DND-41 (cell line): ENCODE data around the gene XPNPEP1.
A peak's percentile ranks its signal among the peaks of the same experiment; 100 is the strongest.

Experiments
- ATAC-seq: fragments of 200-7000 bp; cut with Tn5 transposase; 3 replicates; pipeline ENCODE4 v1.9.1; 2021; ENCODE audit warnings: low read depth; ENCODE audit not compliant: insufficient read depth
- DNase-seq: peaks from one replicate; pipeline ENCODE4 v3.0.0-alpha.2; 2020
- H2AFZ ChIP-seq: 2 replicates; pipeline ENCODE4 v1.6.0; 2012; ENCODE audit warnings: low read depth, low read length
- H3K27ac ChIP-seq: 2 replicates; pipeline ENCODE4 v1.5.1; 2012; ENCODE audit warnings: low read length, inconsistent platforms
- H3K27me3 ChIP-seq: fragments of 200-600 bp; sonication (generic); 2 replicates; pipeline ENCODE4 v1.6.0; 2012; ENCODE audit warnings: low read length, mild to moderate bottlenecking, inconsistent platforms; ENCODE audit not compliant: insufficient read depth, poor library complexity
- H3K36me3 ChIP-seq: 2 replicates; pipeline ENCODE4 v1.5.1; 2012; ENCODE audit warnings: low read length, inconsistent platforms; ENCODE audit not compliant: insufficient read depth
- H3K4me1 ChIP-seq: 2 replicates; pipeline ENCODE4 v1.5.1; 2012; ENCODE audit warnings: mild to moderate bottlenecking, low read length; ENCODE audit not compliant: insufficient read depth
- H3K4me2 ChIP-seq: 2 replicates; pipeline ENCODE4 v1.6.0; 2012; ENCODE audit warnings: mild to moderate bottlenecking, moderate library complexity, low read length, inconsistent platforms; ENCODE audit not compliant: insufficient read depth
- H3K4me3 ChIP-seq, 2 experiments: fragments of 200-600 bp in 1 of 2; shearing (Covaris generic) in 1 of 2; 2 replicates each; pipeline ENCODE4 v1.5.1; 2012 to 2016; ENCODE audit warnings: inconsistent platforms in 2 of 2, low read length in 2 of 2, mild to moderate bottlenecking in 2 of 2, low read depth in 1 of 2, moderate library complexity in 1 of 2
- H3K79me2 ChIP-seq: 2 replicates; pipeline ENCODE4 v1.6.0; 2012; ENCODE audit warnings: low read length, inconsistent platforms; ENCODE audit not compliant: insufficient read depth
- H3K9ac ChIP-seq: 2 replicates; pipeline ENCODE4 v1.6.0; 2012; ENCODE audit warnings: low read depth, mild to moderate bottlenecking, inconsistent platforms, low read length, moderate library complexity
- H3K9me3 ChIP-seq: 2 replicates; pipeline ENCODE4 v1.5.1; 2012; ENCODE audit warnings: low read length, moderate library complexity, mild to moderate bottlenecking, inconsistent platforms; ENCODE audit not compliant: insufficient read depth, severe bottlenecking
- H4K20me1 ChIP-seq: 2 replicates; pipeline ENCODE4 v1.6.0; 2012; ENCODE audit warnings: low read length; ENCODE audit not compliant: insufficient read depth
- CTCF ChIP-seq: IDR thresholded peaks from 2 replicates; pipeline ENCODE4 v1.5.1; 2012; ENCODE audit warnings: borderline replicate concordance, low read length, moderate library complexity, mild to moderate bottlenecking; ENCODE audit not compliant: poor library complexity, severe bottlenecking; ENCODE audit errors: extremely low read depth
- EZH2 ChIP-seq: IDR thresholded peaks from 3 replicates; pipeline ENCODE4 v1.6.1; 2012; ENCODE audit warnings: borderline replicate concordance, low read depth, mild to moderate bottlenecking, moderate library complexity, low read length, inconsistent platforms; ENCODE audit not compliant: severe bottlenecking

The XPNPEP1 gene

GRCh38 chr10:109855746-109856145 lies 67.6 kb downstream of the XPNPEP1 start:
- Histone ChIP-seq H3K27me3 (no peaks in the 10 kb centered on the region), H3K27ac (no peak overlapping the region), H3K79me2 (no peaks in the 10 kb centered on the region), H3K9me3 (no peaks in the 10 kb centered on the region), H3K9ac (no peak overlapping the region), H3K4me3 (no peak overlapping the region), H3K4me2 (no peak overlapping the region), H3K36me3 (no peaks in the 10 kb centered on the region), H2AFZ (no peak overlapping the region), H4K20me1 (no peaks in the 10 kb centered on the region), H3K4me1 (peaks cover 2% of the 10 kb centered on the region; the same call in 1 of the 2 replicates)
- ATAC-seq (no peak), DNase-seq (no peak)
- TF ChIP-seq EZH2, result no peak
- TF ChIP-seq CTCF, result no peak

- DNase-seq (no peak), ATAC-seq (no peak)
- no peak overlapping the region for H3K9ac ChIP-seq
- H3K27me3 ChIP-seq, result no peaks in the 10 kb centered on the region
- H3K4me3 ChIP-seq, result no peak overlapping the region
- no peaks in the 10 kb centered on the region for H4K20me1 ChIP-seq
- H3K79me2 ChIP-seq, result no peaks in the 10 kb centered on the region
- peaks cover 2% of the 10 kb centered on the region; the same call in 1 of the 2 replicates for H3K4me1 ChIP-seq
- H3K27ac ChIP-seq, result no peak overlapping the region
- no peak overlapping the region for H2AFZ ChIP-seq
- H3K4me2 ChIP-seq, result no peak overlapping the region
- no peaks in the 10 kb centered on the region for H3K9me3 ChIP-seq
- no peaks in the 10 kb centered on the region for H3K36me3 ChIP-seq
- TF ChIP-seq CTCF (no peak), EZH2 (no peak)
These were observed 69.4 kb downstream of the XPNPEP1 start for GRCh38 chr10:109853921-109854320.

GRCh38 chr10:109852475-109853037 lies 70.8 kb downstream of the XPNPEP1 start:
- H4K20me1 ChIP-seq, result no peaks in the 10 kb centered on the region
- peaks cover 2% of the 10 kb centered on the region; the same call in 1 of the 2 replicates for H3K4me1 ChIP-seq
- no peak overlapping the region for H3K27ac ChIP-seq
- H3K36me3 ChIP-seq, result no peaks in the 10 kb centered on the region
- ATAC-seq (peak; percentile 96), DNase-seq (peak; percentile 75)
- H3K27me3 ChIP-seq, result peaks cover 6% of the 10 kb centered on the region
- H3K4me3 ChIP-seq, result no peak overlapping the region
- H2AFZ ChIP-seq, result peak overlapping the region; percentile 29; the same call in 1 of the 2 replicates
- TF ChIP-seq EZH2 (no peak), CTCF (peak; percentile 94)
- no peak overlapping the region for H3K4me2 ChIP-seq
- no peaks in the 10 kb centered on the region for H3K9me3 ChIP-seq
- no peaks in the 10 kb centered on the region for H3K79me2 ChIP-seq
- no peak overlapping the region for H3K9ac ChIP-seq
